SK-N-SH (cell line): ENCODE results near the gene CD38. TPM values are rescaled to one million over a fixed set of nuclear protein-coding genes. Genes with fewer than 3 reads are reported as not detected.

Experiments
- CTCF ChIA-PET: fragments of 300-600, 350-600 bp; formaldehyde crosslinking; extraction: SDS; loops from one replicate; lab custom pipeline; 2021; lab: Yijun Ruan, JAX
- POLR2A ChIA-PET: fragments of 350-600 bp; sonication (Branson Sonifier 250); formaldehyde crosslinking; extraction: SDS; loops from one replicate; lab custom pipeline; 2020; ENCODE audit warnings: antibody characterized with exemption, inconsistent platforms; lab: Yijun Ruan, JAX
- DNase-seq: peaks from one replicate; pipeline ENCODE4 v3.0.0; 2012
- H2AFZ ChIP-seq: fragments of 200-600 bp; sonication (generic); 2 replicates; pipeline ENCODE4 v1.8.1; 2016; ENCODE audit warnings: antibody characterized with exemption, mild to moderate bottlenecking, low read depth
- H3F3A ChIP-seq: fragments of 200-600 bp; sonication (generic); replicated peaks from 2 replicates; pipeline ENCODE3; 2016; ENCODE audit warnings: antibody characterized with exemption, mild to moderate bottlenecking; ENCODE audit not compliant: insufficient read depth
- H3K27ac ChIP-seq, 2 experiments: fragments of 200-500 bp in 1 of 2; fragments of 200-600 bp in 1 of 2; sonication (Bioruptor generic) in 1 of 2; sonication (generic), shearing (Covaris generic) in 1 of 2; 2 replicates each; pipeline versions ENCODE4 v1.5.1 to v1.6.1; 2014 to 2016; ENCODE audit warnings: low read depth in 2 of 2, inconsistent platforms in 1 of 2, low read length in 1 of 2, mild to moderate bottlenecking in 1 of 2, mixed read lengths in 1 of 2
- H3K27me3 ChIP-seq: fragments of 200-600 bp; sonication (generic), shearing (Covaris generic); 2 replicates; pipeline ENCODE4 v1.6.1; 2016; ENCODE audit warnings: mixed run types; ENCODE audit not compliant: insufficient read depth
- H3K36me3 ChIP-seq, 2 experiments: fragments of 200-500 bp in 1 of 2; fragments of 200-600 bp in 1 of 2; sonication (Bioruptor generic) in 1 of 2; sonication (generic) in 1 of 2; replicated peaks in 1 of 2; 2 replicates each; pipeline versions ENCODE3 to v1.5.1; 2014 to 2016; ENCODE audit warnings: low read length in 1 of 2, mild to moderate bottlenecking in 1 of 2; ENCODE audit not compliant: insufficient read depth in 2 of 2, control insufficient read depth in 1 of 2
- H3K4me1 ChIP-seq, 2 experiments: fragments of 200-500 bp in 1 of 2; fragments of 200-600 bp in 1 of 2; sonication (Bioruptor generic) in 1 of 2; sonication (generic), shearing (Covaris generic) in 1 of 2; 2 replicates each; pipeline versions ENCODE4 v1.5.1 to v1.6.1; 2014 to 2016; ENCODE audit warnings: low read depth in 1 of 2, low read length in 1 of 2, mixed run types in 1 of 2; ENCODE audit not compliant: insufficient read depth in 2 of 2, control insufficient read depth in 1 of 2
- H3K4me2 ChIP-seq: fragments of 200-600 bp; sonication (generic), shearing (Covaris generic); 2 replicates; pipeline ENCODE4 v1.6.1; 2017; ENCODE audit warnings: mixed run types
- H3K4me3 ChIP-seq, 2 experiments: fragments of 200-500 bp in 1 of 2; fragments of 200-600 bp in 1 of 2; sonication (Bioruptor generic) in 1 of 2; sonication (generic), shearing (Covaris generic) in 1 of 2; 2 replicates each; pipeline versions ENCODE4 v1.5.1 to v1.8.1; 2014 to 2016; ENCODE audit warnings: low read depth in 2 of 2, inconsistent platforms in 1 of 2, low read length in 1 of 2, mild to moderate bottlenecking in 1 of 2, mixed read lengths in 1 of 2, moderate library complexity in 1 of 2
- H3K79me2 ChIP-seq: fragments of 200-600 bp; sonication (generic); 2 replicates; pipeline ENCODE4 v1.8.1; 2017; ENCODE audit warnings: mild to moderate bottlenecking; ENCODE audit not compliant: insufficient read depth
- H3K9ac ChIP-seq: fragments of 200-600 bp; sonication (generic); 2 replicates; pipeline ENCODE4 v1.6.1; 2017; ENCODE audit warnings: mixed run types
- H3K9me2 ChIP-seq: fragments of 200-600 bp; sonication (generic); 2 replicates; pipeline ENCODE4 v1.6.1; 2017; ENCODE audit warnings: mixed run types
- H3K9me3 ChIP-seq: fragments of 200-600 bp; sonication (generic); 2 replicates; pipeline ENCODE4 v1.6.1; 2017; ENCODE audit warnings: mixed run types, mild to moderate bottlenecking, moderate library complexity
- H4K20me1 ChIP-seq: fragments of 200-600 bp; sonication (generic); 2 replicates; pipeline ENCODE4 v1.6.1; 2017; ENCODE audit warnings: mild to moderate bottlenecking, mixed run types; ENCODE audit not compliant: insufficient read depth
- EP300 ChIP-seq, 2 experiments: IDR thresholded peaks; 2 replicates each; pipeline versions ENCODE4 v1.4.0 to v1.6.1; 2012; ENCODE audit warnings: borderline replicate concordance in 1 of 2, low read depth in 1 of 2, low read length in 1 of 2
- JUND ChIP-seq: IDR thresholded peaks from 2 replicates; pipeline ENCODE4 v1.4.0; 2012
- RAD21 ChIP-seq: IDR thresholded peaks from 2 replicates; pipeline ENCODE4 v1.6.1; 2012; ENCODE audit warnings: mild to moderate bottlenecking, low read length
- RFX5 ChIP-seq: IDR thresholded peaks from 2 replicates; pipeline ENCODE4 v1.6.1; 2012; ENCODE audit warnings: mild to moderate bottlenecking, improper control_type of control experiment, low read length
- RXRA ChIP-seq: IDR thresholded peaks from 2 replicates; pipeline ENCODE4 v1.4.0; 2012; ENCODE audit warnings: low read depth, mild to moderate bottlenecking, borderline replicate concordance
- TAF1 ChIP-seq: IDR thresholded peaks from 2 replicates; pipeline ENCODE4 v1.6.1; 2012; ENCODE audit warnings: low read depth, mild to moderate bottlenecking, low read length, moderate library complexity, borderline replicate concordance
- TCF12 ChIP-seq: IDR thresholded peaks from 2 replicates; pipeline ENCODE4 v1.4.0; 2012
- WGBS: methylation state at CpG from one replicate; pipeline ENCODE4 v1.1.6; 2017; ENCODE audit warnings: low lambda C conversion rate; 5-methylcytosine and 5-hydroxymethylcytosine counted together
- polyA plus RNA-seq, 3 experiments: library from polyadenylated mRNA; depleted of rRNA; stranded (reverse); fragments of >200 nt; gene quantifications; 2 replicates each; pipeline ENCODE4 v1.2.3, GENCODE V29; 2012
- TF ChIP-seq, protein P1 (sequence below): IDR thresholded peaks from 2 replicates; pipeline ENCODE4 v1.4.0; 2012; ENCODE audit warnings: low read depth, borderline replicate concordance

The CD38 gene
- polyA plus RNA-seq, 1 of the 3 experiments (the other 2 are of a cell fraction), result 0.02 TPM

DNA sequence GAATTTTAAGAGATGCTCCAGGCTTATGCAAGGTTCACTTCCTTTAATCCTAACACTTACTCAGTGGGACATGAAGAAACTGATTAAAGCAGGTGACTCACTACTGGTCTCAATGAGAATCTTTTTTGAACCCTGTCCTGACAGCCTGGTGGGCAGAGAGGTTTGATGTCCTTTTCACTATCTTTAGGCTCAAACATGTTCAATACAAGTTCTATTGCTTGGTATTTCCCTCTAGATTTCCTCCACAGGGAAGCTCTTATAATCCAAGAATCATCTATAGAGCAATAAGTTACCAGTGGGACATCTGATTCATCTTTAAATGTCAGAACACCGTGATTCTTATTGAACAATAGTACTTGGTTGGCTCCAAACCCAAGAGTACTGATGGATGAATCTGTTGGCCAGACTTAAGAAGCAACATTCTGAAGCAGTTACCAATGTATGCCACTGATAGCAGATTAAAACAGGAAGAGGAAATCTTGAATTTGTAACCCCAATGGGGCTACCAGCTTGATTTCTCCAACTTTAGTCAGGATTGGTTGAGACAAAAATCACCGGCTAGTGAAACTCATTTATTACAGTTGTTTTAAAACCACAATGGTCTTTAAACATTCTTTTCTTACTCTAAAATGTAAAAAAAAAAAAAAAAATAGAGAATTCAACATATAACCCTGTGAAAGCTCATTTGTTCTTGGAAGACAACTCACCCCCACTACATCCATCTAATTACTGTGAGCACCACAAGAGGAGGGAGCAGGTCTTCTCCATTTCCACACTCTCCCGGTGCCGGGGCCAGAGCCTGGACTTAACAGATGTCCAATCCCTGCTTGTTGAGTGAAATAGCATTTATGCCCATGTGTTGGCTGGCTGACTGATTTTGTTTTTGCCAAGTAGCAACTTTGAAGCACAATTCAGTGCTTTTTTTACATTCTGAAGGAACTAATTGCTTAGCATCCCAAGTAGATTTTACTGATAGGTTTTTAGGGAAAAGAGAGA lies 117.1 kb downstream of the CD38 start:
- POLR2A ChIA-PET, result no interaction called here
- DNase-seq, result no peak

DNA sequence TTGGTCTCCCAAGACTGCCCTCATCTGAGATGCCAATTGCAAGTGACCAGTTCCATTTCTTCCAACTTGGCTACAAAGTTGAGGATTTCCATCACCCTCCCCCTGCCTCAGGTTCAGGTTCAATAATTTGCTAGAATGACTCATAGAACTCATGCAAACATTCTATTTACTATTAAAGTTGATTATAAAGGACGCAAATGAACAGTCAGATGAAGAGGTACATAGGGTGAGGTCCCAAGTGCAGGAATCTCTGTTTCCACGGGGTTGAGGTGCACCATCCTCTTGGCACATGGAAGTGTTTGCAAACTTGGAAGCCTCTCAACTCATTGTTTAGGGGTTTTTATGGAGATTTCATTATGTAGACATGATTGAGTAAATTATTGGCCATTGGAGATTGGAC lies 119.4 kb downstream of the CD38 start:
- no peaks in the 10 kb centered on the region for H3K9me2 ChIP-seq
- no peak overlapping the region for H3K4me3 ChIP-seq
- no peaks in the 10 kb centered on the region for H3K9me3 ChIP-seq
- H3F3A ChIP-seq, result no peaks in the 10 kb centered on the region
- H3K36me3 ChIP-seq, result no peaks in the 10 kb centered on the region
- H3K27ac ChIP-seq, result no peak overlapping the region
- H3K27me3 ChIP-seq, result no peaks in the 10 kb centered on the region; the same call in 1 of the 2 replicates
- H4K20me1 ChIP-seq, result no peaks in the 10 kb centered on the region
- H2AFZ ChIP-seq, result no peak overlapping the region
- H3K9ac ChIP-seq, result no peak overlapping the region
- H3K4me2 ChIP-seq, result no peak overlapping the region
- H3K79me2 ChIP-seq, result no peaks in the 10 kb centered on the region
- ChIA-PET CTCF (interaction anchor here (4.2 kb wide), 1 partner anchor 15 kb away, joined by 19 read pairs; no protein-coding TSS in a partner anchor), POLR2A (no interaction called here)
- WGBS, result 55% methylated on average over 2 of the region's 2 CpGs
- TF ChIP-seq RFX5 (no peak), JUND (no peak), TAF1 (no peak), EP300 (IDR thresholded peaks at IDR 0.05; ENCODE audit: borderline replicate concordance in 1 of 2, low read depth in 1 of 2, low read length in 1 of 2) (no peak), TCF12 (no peak), RAD21 (no peak)
- TF ChIP-seq, protein P1, sequence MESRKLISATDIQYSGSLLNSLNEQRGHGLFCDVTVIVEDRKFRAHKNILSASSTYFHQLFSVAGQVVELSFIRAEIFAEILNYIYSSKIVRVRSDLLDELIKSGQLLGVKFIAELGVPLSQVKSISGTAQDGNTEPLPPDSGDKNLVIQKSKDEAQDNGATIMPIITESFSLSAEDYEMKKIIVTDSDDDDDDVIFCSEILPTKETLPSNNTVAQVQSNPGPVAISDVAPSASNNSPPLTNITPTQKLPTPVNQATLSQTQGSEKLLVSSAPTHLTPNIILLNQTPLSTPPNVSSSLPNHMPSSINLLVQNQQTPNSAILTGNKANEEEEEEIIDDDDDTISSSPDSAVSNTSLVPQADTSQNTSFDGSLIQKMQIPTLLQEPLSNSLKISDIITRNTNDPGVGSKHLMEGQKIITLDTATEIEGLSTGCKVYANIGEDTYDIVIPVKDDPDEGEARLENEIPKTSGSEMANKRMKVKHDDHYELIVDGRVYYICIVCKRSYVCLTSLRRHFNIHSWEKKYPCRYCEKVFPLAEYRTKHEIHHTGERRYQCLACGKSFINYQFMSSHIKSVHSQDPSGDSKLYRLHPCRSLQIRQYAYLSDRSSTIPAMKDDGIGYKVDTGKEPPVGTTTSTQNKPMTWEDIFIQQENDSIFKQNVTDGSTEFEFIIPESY, result no peak
- DNase-seq, result no peak
- H3K4me1 ChIP-seq, result no peaks in the 10 kb centered on the region

More for the DNA sequence above, 117.1 kb downstream of the CD38 start:
- Histone ChIP-seq H2AFZ (no peak overlapping the region), H3F3A (no peaks in the 10 kb centered on the region), H3K36me3 (no peaks in the 10 kb centered on the region), H3K4me3 (no peak overlapping the region), H3K9me3 (no peaks in the 10 kb centered on the region), H3K9ac (no peak overlapping the region), H3K27ac (peak overlapping the region in 1 of 2 experiments; percentile 58; a peak in 2 of 4 replicates), H3K27me3 (no peaks in the 10 kb centered on the region; the same call in 1 of the 2 replicates), H3K4me2 (no peak overlapping the region)
- WGBS, result 85% methylated on average over 4 of the region's 4 CpGs
- no peak for TF ChIP-seq RXRA
- TF ChIP-seq, all 33 proteins: peak for 0
- Histone ChIP-seq H3K9me2 (no peaks in the 10 kb centered on the region), H3K4me1 (no peaks in the 10 kb centered on the region), H4K20me1 (no peaks in the 10 kb centered on the region), H3K79me2 (no peaks in the 10 kb centered on the region)
- CTCF ChIA-PET, result interaction anchor here (1.0 to 4.2 kb wide), 5 partner anchors 9 to 184 kb away, joined by 3 to 19 read pairs (median 4); no protein-coding TSS in a partner anchor
